Nephron progenitor cell (in vitro differentiated cells): Measurements from ENCODE around the gene NPIPB2.

Experiments
- DNase-seq: peaks from one replicate; pipeline ENCODE4 v3.0.0; 2021
- H3K27ac Mint-ChIP-seq: 2 replicates; pipeline ENCODE4 v1.8.0; 2021; ENCODE audit warnings: mild to moderate bottlenecking, moderate library complexity, mixed read lengths
- H3K27me3 Mint-ChIP-seq: 2 replicates; pipeline ENCODE4 v1.8.0; 2021; ENCODE audit warnings: mild to moderate bottlenecking, low read depth, mixed read lengths; ENCODE audit not compliant: poor library complexity
- H3K36me3 Mint-ChIP-seq: 2 replicates; pipeline ENCODE4 v1.8.0; 2021; ENCODE audit warnings: low read depth, mixed read lengths
- H3K4me1 Mint-ChIP-seq: 2 replicates; pipeline ENCODE4 v1.8.0; 2021; ENCODE audit warnings: mixed read lengths
- H3K4me3 Mint-ChIP-seq: 2 replicates; pipeline ENCODE4 v1.8.0; 2021; ENCODE audit warnings: mild to moderate bottlenecking, moderate library complexity, mixed read lengths
- H3K9me3 Mint-ChIP-seq: 2 replicates; pipeline ENCODE4 v1.8.0; 2021; ENCODE audit warnings: mild to moderate bottlenecking, moderate library complexity, mixed read lengths
- TF ChIP-seq, protein P1 (sequence below): fragments of 200-600 bp; sonication (generic); IDR thresholded peaks from 2 replicates; pipeline ENCODE4 v1.5.0; 2021; ENCODE audit warnings: antibody characterized with exemption

The NPIPB2 gene

DNA sequence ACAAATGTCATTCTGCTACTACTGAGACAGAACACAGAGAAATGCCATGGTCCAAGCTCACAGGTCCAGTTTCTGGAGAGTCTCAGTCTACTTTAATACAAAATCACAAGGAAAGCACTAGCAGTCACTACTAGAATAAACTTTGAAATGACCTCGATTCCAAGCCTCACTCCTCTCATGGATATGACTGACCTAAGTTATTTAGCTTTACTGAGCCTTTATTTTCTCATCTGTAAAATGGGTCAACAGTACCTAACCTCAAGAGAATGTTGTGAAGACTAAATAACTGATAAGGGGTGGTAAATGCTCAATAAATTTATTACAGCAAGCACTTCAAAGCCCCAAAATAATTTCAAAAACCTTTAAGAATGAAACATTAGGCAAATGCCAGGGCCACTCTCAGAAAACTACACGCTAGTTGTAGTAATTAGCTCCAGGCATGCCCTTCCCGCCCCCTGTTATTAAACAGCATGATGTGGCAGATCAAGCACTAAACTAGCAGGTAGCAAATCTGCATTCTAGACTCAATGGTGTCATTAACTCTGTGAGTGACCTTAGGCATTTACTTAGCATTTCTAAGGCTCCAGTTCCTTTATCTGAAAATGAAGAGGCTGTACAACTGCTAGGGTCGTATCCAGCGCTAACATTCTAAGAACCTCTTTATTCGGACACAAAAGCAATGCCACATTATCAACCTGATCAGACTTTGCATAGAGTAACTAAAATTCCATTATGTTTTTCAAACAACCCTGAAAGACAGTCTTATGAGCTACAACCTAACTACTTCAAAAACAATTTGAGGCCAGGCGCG is 34.5 kb downstream of the NPIPB2 start:
- Mint-ChIP-seq H3K27ac (no peak overlapping the region), H3K4me3 (no peak overlapping the region), H3K9me3 (no peaks in the 10 kb centered on the region), H3K4me1 (peaks cover 29% of the 10 kb centered on the region), H3K27me3 (no peaks in the 10 kb centered on the region), H3K36me3 (peaks cover 53% of the 10 kb centered on the region)
- DNase-seq = no peak
- TF ChIP-seq, protein P1, sequence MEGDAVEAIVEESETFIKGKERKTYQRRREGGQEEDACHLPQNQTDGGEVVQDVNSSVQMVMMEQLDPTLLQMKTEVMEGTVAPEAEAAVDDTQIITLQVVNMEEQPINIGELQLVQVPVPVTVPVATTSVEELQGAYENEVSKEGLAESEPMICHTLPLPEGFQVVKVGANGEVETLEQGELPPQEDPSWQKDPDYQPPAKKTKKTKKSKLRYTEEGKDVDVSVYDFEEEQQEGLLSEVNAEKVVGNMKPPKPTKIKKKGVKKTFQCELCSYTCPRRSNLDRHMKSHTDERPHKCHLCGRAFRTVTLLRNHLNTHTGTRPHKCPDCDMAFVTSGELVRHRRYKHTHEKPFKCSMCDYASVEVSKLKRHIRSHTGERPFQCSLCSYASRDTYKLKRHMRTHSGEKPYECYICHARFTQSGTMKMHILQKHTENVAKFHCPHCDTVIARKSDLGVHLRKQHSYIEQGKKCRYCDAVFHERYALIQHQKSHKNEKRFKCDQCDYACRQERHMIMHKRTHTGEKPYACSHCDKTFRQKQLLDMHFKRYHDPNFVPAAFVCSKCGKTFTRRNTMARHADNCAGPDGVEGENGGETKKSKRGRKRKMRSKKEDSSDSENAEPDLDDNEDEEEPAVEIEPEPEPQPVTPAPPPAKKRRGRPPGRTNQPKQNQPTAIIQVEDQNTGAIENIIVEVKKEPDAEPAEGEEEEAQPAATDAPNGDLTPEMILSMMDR = no peak

DNA sequence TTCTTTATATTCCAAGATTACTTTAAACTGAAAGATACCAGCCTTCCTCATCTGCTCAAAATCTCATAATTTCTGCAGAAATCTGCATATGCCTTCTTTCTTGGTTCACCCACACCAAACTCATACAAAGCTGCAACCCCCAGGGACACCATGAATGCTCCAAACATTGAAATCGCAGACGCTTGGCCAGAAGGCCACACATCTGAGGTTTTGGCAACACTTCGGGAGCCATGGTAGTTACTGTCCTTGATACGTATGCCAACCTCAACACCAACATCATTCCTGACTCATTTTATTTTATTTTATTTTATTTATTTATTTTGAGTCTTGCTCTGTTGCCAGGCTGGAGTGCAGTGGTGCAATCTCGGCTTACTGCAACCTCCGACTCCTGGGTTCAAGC is 37.9 kb downstream of the NPIPB2 start:
- Mint-ChIP-seq H3K4me3 (no peak overlapping the region), H3K36me3 (peaks cover 44% of the 10 kb centered on the region), H3K4me1 (peaks cover 12% of the 10 kb centered on the region), H3K27me3 (no peaks in the 10 kb centered on the region), H3K9me3 (no peaks in the 10 kb centered on the region), H3K27ac (no peak overlapping the region)
- TF ChIP-seq, protein P1 = no peak
- no peak for DNase-seq

DNA sequence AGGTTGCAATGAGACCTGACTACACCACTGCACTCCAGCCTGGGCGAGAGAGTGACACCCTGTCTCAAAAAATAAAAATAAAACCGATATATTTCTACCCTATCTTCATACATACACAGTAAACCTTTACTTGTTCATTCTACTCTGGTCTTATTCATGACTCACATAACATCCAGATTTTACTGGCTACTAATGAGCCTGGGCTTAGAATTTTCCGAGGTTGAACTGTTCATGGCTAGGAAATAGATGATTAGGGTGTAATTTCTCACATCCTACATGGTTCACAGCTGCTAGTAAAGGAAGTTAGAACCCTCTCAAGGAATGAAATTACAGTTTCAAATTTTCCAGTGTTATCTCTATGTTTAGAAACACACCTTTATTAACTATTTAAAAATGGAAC is 40.8 kb downstream of the NPIPB2 start:
- H3K9me3 Mint-ChIP-seq = no peaks in the 10 kb centered on the region
- H3K27me3 Mint-ChIP-seq = no peaks in the 10 kb centered on the region
- TF ChIP-seq, protein P1 = no peak
- H3K36me3 Mint-ChIP-seq = peaks cover 36% of the 10 kb centered on the region
- H3K4me1 Mint-ChIP-seq = peaks cover 12% of the 10 kb centered on the region
- H3K4me3 Mint-ChIP-seq = no peak overlapping the region
- no peak for DNase-seq
- no peak overlapping the region for H3K27ac Mint-ChIP-seq

DNA sequence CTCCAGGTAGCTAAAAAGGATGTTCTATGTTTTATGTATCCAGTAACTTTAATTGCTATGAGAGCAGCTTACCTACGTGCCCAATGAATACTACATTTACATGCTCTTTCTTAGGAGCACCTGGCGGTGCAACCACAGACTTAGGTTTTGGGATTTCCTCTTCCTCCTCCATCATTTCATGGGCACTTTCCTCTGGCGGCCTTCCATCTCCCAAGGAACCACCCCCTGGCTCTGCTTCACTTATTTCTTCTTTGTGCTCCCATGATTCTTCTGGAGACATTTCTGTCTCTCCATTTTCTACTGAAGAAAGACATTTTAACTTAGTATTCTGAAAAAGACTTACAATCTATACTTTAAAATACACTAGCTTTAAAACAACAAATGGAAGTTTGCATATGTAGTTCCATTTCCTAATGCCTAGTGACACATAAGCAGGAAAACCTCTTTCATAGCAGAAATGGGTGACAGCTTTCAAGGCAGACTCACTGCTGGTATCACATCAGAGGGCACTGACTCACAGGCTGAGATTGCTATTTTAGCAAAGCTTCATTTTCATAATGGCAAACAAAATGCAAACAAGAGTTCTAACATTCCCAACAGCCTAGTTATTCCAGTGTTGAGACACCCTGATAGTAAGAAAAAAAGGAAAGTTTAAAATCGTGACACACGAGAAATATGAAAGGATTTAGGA is 45.2 kb downstream of the NPIPB2 start:
- Mint-ChIP-seq H3K36me3 (peaks cover 50% of the 10 kb centered on the region), H3K27ac (peak overlapping the region; percentile 78), H3K4me3 (no peak overlapping the region), H3K27me3 (no peaks in the 10 kb centered on the region), H3K9me3 (no peaks in the 10 kb centered on the region), H3K4me1 (peaks cover 8% of the 10 kb centered on the region)
- TF ChIP-seq, protein P1 = no peak
- DNase-seq = no peak

DNA sequence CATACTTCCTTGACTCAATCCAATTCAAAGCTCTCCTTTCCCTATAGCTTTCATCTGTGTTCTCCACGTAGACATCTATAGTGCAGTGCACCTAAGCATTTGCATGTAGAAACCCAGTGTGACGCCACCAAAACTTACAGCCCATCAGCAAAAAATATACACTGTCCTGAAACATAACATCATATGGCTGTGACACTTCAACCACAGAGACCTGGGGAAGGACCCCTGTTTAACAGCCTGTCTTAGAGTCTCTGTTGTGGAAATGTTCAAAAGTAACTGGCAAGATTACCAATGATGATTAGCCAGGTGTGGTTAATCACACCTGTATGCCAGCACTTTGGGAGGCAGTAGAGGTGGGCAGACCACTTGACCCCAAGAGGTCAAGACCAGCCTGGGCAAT is 48.3 kb downstream of the NPIPB2 start:
- H3K27me3 Mint-ChIP-seq = no peaks in the 10 kb centered on the region
- no peak overlapping the region for H3K4me3 Mint-ChIP-seq
- TF ChIP-seq, protein P1 = no peak
- no peaks in the 10 kb centered on the region for H3K9me3 Mint-ChIP-seq
- H3K27ac Mint-ChIP-seq = peak overlapping the region; percentile 6
- H3K4me1 Mint-ChIP-seq = no peaks in the 10 kb centered on the region
- DNase-seq = no peak
- H3K36me3 Mint-ChIP-seq = peaks cover 76% of the 10 kb centered on the region
